ENCODE measurements around the gene TOGARAM2. TPM values are rescaled to one million over a fixed set of nuclear protein-coding genes. Genes with fewer than 3 reads are reported as not detected.
A peak's percentile ranks its signal among the peaks of the same experiment; 100 is the strongest.

The TOGARAM2 gene
- total and polyA plus RNA-seq, 10 donors: 3.0 to 19.9 (median 8.6) TPM

GRCh38 chr2:29052807-29053206 lies 71.7 kb downstream of the TOGARAM2 start:
- TF ChIP-seq POLR2A (IDR thresholded peaks at IDR 0.05) (no peak), POLR2AphosphoS5 (IDR thresholded peaks at IDR 0.05) (no peak)
- TF ChIP-seq, protein P1, sequence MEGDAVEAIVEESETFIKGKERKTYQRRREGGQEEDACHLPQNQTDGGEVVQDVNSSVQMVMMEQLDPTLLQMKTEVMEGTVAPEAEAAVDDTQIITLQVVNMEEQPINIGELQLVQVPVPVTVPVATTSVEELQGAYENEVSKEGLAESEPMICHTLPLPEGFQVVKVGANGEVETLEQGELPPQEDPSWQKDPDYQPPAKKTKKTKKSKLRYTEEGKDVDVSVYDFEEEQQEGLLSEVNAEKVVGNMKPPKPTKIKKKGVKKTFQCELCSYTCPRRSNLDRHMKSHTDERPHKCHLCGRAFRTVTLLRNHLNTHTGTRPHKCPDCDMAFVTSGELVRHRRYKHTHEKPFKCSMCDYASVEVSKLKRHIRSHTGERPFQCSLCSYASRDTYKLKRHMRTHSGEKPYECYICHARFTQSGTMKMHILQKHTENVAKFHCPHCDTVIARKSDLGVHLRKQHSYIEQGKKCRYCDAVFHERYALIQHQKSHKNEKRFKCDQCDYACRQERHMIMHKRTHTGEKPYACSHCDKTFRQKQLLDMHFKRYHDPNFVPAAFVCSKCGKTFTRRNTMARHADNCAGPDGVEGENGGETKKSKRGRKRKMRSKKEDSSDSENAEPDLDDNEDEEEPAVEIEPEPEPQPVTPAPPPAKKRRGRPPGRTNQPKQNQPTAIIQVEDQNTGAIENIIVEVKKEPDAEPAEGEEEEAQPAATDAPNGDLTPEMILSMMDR (IDR thresholded peaks at IDR 0.05 in 8 of 11, conservative IDR thresholded peaks at IDR 0.05 in 3 of 11): no peak
- no peak overlapping the region for H3K27ac ChIP-seq
- DNase-seq: no peak
- no peak overlapping the region for H3K4me3 ChIP-seq
- H3K36me3 ChIP-seq: peaks cover 0 to 16% (median 0%) of the 10 kb centered on the region in 6 donors
- no peaks in the 10 kb centered on the region for H3K4me1 ChIP-seq
- H3K9me3 ChIP-seq: no peaks in the 10 kb centered on the region
- intact Hi-C loops (cut with DNase I; ENCODE audit: low total_unique reads): no loop called here
- WGBS, 5 donors: 79 to 84% (median 81%) methylated on average over 4 to 6 of the region's 6 CpGs
- no peaks in the 10 kb centered on the region for H3K27me3 ChIP-seq (replicated peaks in 1 of 7)

DNA sequence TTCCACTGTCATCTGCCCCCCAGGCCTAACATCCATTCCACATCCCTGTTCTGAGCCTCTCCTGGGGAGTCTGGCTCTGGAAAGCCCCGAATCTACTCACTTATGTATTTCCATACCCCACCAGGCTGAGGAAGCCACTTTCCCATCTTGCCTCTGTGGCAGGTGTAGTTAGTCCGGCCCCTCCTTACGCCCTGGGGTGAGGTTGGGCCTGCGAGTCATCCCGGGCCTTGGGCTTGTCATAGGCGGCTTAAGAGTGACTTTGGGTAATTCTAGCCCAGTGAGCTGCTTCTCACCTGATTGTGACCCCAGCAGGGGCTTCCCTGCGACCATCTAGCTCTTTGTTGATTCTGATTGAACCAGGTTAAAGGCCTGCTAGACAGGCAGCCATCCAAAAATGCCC lies 72.1 kb downstream of the TOGARAM2 start:
- intact Hi-C loops (cut with DNase I; ENCODE audit: low total_unique reads): no loop called here
- WGBS, 5 donors: 75 to 85% (median 82%) methylated on average over 6 to 7 of the region's 7 CpGs

GRCh38 chr2:29053670-29054400 lies 72.7 kb downstream of the TOGARAM2 start:
- TF ChIP-seq POLR2A (IDR thresholded peaks at IDR 0.05): no peak
- no peak for TF ChIP-seq POLR2AphosphoS5 (IDR thresholded peaks at IDR 0.05)
- TF ChIP-seq, protein P1 (IDR thresholded peaks at IDR 0.05 in 8 of 11, conservative IDR thresholded peaks at IDR 0.05 in 3 of 11): no peak
- peak overlapping the region in 4 of 8 donors; percentile 1 to 22 (median 14) for H3K27ac ChIP-seq
- WGBS, 5 donors: 74 to 84% (median 76%) methylated on average over 5 of the region's 5 CpGs

More for the DNA sequence above, 72.1 kb downstream of the TOGARAM2 start:
- H3K36me3 ChIP-seq: peaks cover 0 to 16% (median 0%) of the 10 kb centered on the region in 6 donors
- H3K27ac ChIP-seq: peak overlapping the region in 2 of 8 donors; percentile 1 to 11
- no peaks in the 10 kb centered on the region for H3K4me1 ChIP-seq
- H3K9me3 ChIP-seq: no peaks in the 10 kb centered on the region
- no peaks in the 10 kb centered on the region for H3K27me3 ChIP-seq (replicated peaks in 1 of 7)
- DNase-seq: no peak
- H3K4me3 ChIP-seq: no peak overlapping the region
- TF ChIP-seq, protein P1 (IDR thresholded peaks at IDR 0.05 in 8 of 11, conservative IDR thresholded peaks at IDR 0.05 in 3 of 11): no peak
- no peak for TF ChIP-seq POLR2A (IDR thresholded peaks at IDR 0.05)
- no peak for TF ChIP-seq POLR2AphosphoS5 (IDR thresholded peaks at IDR 0.05)

DNA sequence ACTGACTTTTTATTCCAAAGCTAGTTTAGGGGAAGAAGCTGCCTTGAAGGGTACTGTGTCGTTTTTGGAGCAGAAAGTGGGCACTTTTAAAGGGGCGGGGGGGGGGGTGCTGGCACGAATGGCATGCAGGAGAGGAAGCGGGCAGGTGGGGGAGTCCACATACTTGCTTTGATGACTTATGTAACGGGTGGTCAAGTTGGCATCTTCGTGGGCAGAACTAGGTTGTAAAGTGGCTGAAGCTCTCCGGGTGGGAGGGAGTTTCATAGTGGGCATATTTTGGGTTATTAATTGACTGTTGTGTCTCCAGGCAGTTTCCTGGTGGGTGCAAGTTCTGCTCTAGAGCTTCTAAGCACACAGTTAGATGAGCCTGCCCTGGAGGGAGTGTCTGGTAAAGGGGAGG lies 73.3 kb downstream of the TOGARAM2 start:
- Histone ChIP-seq H3K27me3 (replicated peaks in 1 of 7) (no peaks in the 10 kb centered on the region), H3K36me3 (peaks cover 0 to 16% (median 0%) of the 10 kb centered on the region in 6 donors), H3K9me3 (no peaks in the 10 kb centered on the region), H3K4me1 (no peaks in the 10 kb centered on the region), H3K4me3 (no peak overlapping the region), H3K27ac (no peak overlapping the region)
- DNase-seq: no peak
- 57 to 78% (median 76%) methylated on average over 6 to 7 of the region's 7 CpGs for WGBS, 5 donors
- intact Hi-C loops (cut with DNase I; ENCODE audit: low total_unique reads): no loop called here
- TF ChIP-seq, protein P1 (IDR thresholded peaks at IDR 0.05 in 8 of 11, conservative IDR thresholded peaks at IDR 0.05 in 3 of 11): no peak
- TF ChIP-seq POLR2A (IDR thresholded peaks at IDR 0.05): no peak
- no peak for TF ChIP-seq POLR2AphosphoS5 (IDR thresholded peaks at IDR 0.05)

More at GRCh38 chr2:29053670-29054400, 72.7 kb downstream of the TOGARAM2 start:
- H3K36me3 ChIP-seq: peaks cover 0 to 16% (median 0%) of the 10 kb centered on the region in 6 donors
- H3K4me1 ChIP-seq: no peaks in the 10 kb centered on the region
- no peak for DNase-seq
- intact Hi-C loops (cut with DNase I; ENCODE audit: low total_unique reads): no loop called here
- no peak overlapping the region for H3K4me3 ChIP-seq
- H3K9me3 ChIP-seq: no peaks in the 10 kb centered on the region
- H3K27me3 ChIP-seq (replicated peaks in 1 of 7): no peaks in the 10 kb centered on the region
